SK-N-SH (cell line): ENCODE measurements around the gene ZC3H13. TPM values are rescaled to one million over a fixed set of nuclear protein-coding genes. Genes with fewer than 3 reads are reported as not detected.

ENCODE experiments used
- FOSL2 ChIP-seq: IDR thresholded peaks from 2 replicates; pipeline ENCODE4 v1.4.0; 2012; ENCODE audit warnings: low read depth, mild to moderate bottlenecking, moderate library complexity, borderline replicate concordance
- FOXM1 ChIP-seq: IDR thresholded peaks from 2 replicates; pipeline ENCODE4 v1.4.0; 2012; ENCODE audit warnings: low read depth, mild to moderate bottlenecking
- REST ChIP-seq: IDR thresholded peaks from 2 replicates; pipeline ENCODE4 v1.6.1; 2012; ENCODE audit warnings: mild to moderate bottlenecking, low read depth, low read length, moderate library complexity
- TCF12 ChIP-seq: IDR thresholded peaks from 2 replicates; pipeline ENCODE4 v1.4.0; 2012
- polyA plus RNA-seq, 3 experiments: library from polyadenylated mRNA; depleted of rRNA; stranded (reverse); fragments of >200 nt; gene quantifications; 2 replicates each; pipeline ENCODE4 v1.2.3, GENCODE V29; 2012

The ZC3H13 gene
- polyA plus RNA-seq, 1 of the 3 experiments (the other 2 are of a cell fraction) = 4.4 TPM

GRCh38 chr13:45907503-45907902 is 145.0 kb downstream of the ZC3H13 start (continued):
- no peak for TF ChIP-seq REST
- TF ChIP-seq TCF12 = no peak
- TF ChIP-seq FOXM1 = no peak
- TF ChIP-seq FOSL2 = no peak

Other genes with a start within 250 kb of the ZC3H13 start
- 0.08 TPM in 2 replicates for gene SIAH3, start 201.0 kb downstream of the ZC3H13 start, polyA plus RNA-seq (2012; rRNA removed)
- not detected in 2 replicates for gene CPB2, start 52.3 kb upstream of the ZC3H13 start, polyA plus RNA-seq (2012; rRNA removed)
- 0.03 and 0.06 TPM in 2 replicates for gene LCP1, start 129.4 kb upstream of the ZC3H13 start, polyA plus RNA-seq (2012; rRNA removed)
- gene LRRC63, start 159.2 kb upstream of the ZC3H13 start, polyA plus RNA-seq (2012; rRNA removed) = 0.03 and 0.13 TPM in 2 replicates